Measurements from ENCODE around the gene FMNL3. TPM values are rescaled to one million over a fixed set of nuclear protein-coding genes. Genes with fewer than 3 reads are reported as not detected.
A peak's percentile ranks its signal among the peaks of the same experiment; 100 is the strongest.

The FMNL3 gene
- total RNA-seq, 1 experiment from 2014 or later: 3.5 TPM

DNA sequence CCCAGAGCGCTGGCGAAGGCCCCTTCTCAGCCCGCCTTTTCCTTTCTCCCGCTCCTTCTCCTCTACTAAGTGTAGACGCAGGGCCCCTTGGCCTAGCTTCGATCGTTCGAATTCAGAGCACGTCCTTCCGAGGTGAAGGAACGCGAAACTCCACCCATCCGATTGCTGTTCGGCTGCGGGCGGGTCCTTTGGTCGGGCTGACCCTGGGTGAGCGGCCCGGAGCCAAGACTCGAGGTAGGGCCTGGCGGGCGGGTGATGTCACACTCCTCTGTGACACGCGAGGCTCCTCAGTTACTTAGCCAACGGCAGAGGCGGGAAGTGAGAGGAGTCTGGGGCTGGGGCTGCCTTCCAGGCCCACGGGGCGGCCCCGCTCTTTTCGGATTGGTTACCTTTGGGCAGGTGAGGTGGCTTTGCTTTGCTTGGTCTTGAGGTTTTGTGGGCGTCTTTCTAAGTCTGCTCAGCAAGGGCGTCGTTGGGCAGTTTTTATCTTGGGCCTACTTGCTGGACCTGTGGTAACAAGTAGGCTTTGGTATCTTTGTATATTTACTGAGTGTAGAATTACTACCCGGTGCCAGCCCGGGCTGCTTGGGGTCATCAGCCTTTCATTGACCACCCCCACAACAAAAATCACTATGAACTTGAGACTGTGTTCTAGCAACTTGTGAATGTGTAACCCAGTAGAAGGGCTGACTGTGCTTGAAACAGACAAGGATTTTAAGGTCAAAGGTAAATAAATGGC is 34.8 kb upstream of the FMNL3 start:
- POLR2A ChIA-PET: interaction anchor here (0.7 to 2.0 kb wide), 46 partner anchors 8 to 370 kb away, joined by 3 to 32 read pairs (median 5); partner anchors contain the start of genes BCDIN3D, COX14, NCKAP5L and PRPF40B
- peak; percentile 59 for DNase-seq (ENCODE audit: low read depth, low spot score)
- Histone ChIP-seq H3K4me1 (ENCODE audit: control insufficient read depth in 1 of 2, insufficient read depth in 2 of 2, low read length in 2 of 2) (peaks cover 8 to 21% of the 10 kb centered on the region in 2 experiments; a peak in 3 of 4 replicates), H3K4me3 (replicated peaks in 1 of 2; ENCODE audit: low read depth in 1 of 2, low read length in 2 of 2) (peak overlapping the region; percentile 83 to 89), H3K9me2 (ENCODE audit: insufficient read depth) (no peaks in the 10 kb centered on the region), H3K9me3 (ENCODE audit: control insufficient read depth in 1 of 2, insufficient read depth in 1 of 2, low read depth in 1 of 2, low read length in 2 of 2) (no peaks in the 10 kb centered on the region), H2AFZ (ENCODE audit: low read depth, low read length, poor library complexity, severe bottlenecking) (no peak overlapping the region), H3K4me2 (ENCODE audit: low read length) (peak overlapping the region; percentile 90), H3K9ac (ENCODE audit: low read length) (peak overlapping the region; percentile 87), H3K36me3 (ENCODE audit: control insufficient read depth in 1 of 2, insufficient read depth in 2 of 2, low read length in 2 of 2) (peaks cover 2 to 4% of the 10 kb centered on the region in 2 experiments; a peak in 1 of 4 replicates), H3K27ac (ENCODE audit: low read depth, low read length) (peak overlapping the region; percentile 66), H4K20me1 (ENCODE audit: insufficient read depth) (peaks cover 26% of the 10 kb centered on the region; the same call in 1 of the 2 replicates), H3K27me3 (ENCODE audit: insufficient read depth, low read length) (no peaks in the 10 kb centered on the region), H3K79me2 (ENCODE audit: insufficient read depth, low read length) (peaks cover 57% of the 10 kb centered on the region)
- CTCF ChIA-PET: interaction anchor here (0.5 to 2.0 kb wide), 35 partner anchors 8 to 795 kb away, joined by 3 to 11 read pairs (median 4); partner anchors contain the start of gene PRPF40B
- TF ChIP-seq MAX (IDR thresholded peaks at IDR 0.05) (peak; percentile 50; the same call in 1 of the 2 replicates), POLR2A (IDR thresholded peaks at IDR 0.05; ENCODE audit: borderline replicate concordance, extremely low read depth, insufficient read depth, insufficient read length) (no peak), SP1 (IDR thresholded peaks at IDR 0.05; ENCODE audit: low read depth) (no peak), EZH2 (IDR thresholded peaks at IDR 0.05) (no peak), TCF7L2 (IDR thresholded peaks at IDR 0.05; ENCODE audit: borderline replicate concordance, extremely low read depth, insufficient read depth, insufficient read length) (peak; percentile 76), ZFX (IDR thresholded peaks at IDR 0.05) (peak; percentile 53; the same call in 1 of the 2 replicates), EGR1 (IDR thresholded peaks at IDR 0.05; ENCODE audit: low read depth) (no peak), YY1 (IDR thresholded peaks at IDR 0.05; ENCODE audit: extremely low read depth, insufficient replicate concordance, low read depth, low read length) (no peak), ELF1 (IDR thresholded peaks at IDR 0.05; ENCODE audit: borderline replicate concordance, low read depth) (no peak)
- TF ChIP-seq, protein P1, sequence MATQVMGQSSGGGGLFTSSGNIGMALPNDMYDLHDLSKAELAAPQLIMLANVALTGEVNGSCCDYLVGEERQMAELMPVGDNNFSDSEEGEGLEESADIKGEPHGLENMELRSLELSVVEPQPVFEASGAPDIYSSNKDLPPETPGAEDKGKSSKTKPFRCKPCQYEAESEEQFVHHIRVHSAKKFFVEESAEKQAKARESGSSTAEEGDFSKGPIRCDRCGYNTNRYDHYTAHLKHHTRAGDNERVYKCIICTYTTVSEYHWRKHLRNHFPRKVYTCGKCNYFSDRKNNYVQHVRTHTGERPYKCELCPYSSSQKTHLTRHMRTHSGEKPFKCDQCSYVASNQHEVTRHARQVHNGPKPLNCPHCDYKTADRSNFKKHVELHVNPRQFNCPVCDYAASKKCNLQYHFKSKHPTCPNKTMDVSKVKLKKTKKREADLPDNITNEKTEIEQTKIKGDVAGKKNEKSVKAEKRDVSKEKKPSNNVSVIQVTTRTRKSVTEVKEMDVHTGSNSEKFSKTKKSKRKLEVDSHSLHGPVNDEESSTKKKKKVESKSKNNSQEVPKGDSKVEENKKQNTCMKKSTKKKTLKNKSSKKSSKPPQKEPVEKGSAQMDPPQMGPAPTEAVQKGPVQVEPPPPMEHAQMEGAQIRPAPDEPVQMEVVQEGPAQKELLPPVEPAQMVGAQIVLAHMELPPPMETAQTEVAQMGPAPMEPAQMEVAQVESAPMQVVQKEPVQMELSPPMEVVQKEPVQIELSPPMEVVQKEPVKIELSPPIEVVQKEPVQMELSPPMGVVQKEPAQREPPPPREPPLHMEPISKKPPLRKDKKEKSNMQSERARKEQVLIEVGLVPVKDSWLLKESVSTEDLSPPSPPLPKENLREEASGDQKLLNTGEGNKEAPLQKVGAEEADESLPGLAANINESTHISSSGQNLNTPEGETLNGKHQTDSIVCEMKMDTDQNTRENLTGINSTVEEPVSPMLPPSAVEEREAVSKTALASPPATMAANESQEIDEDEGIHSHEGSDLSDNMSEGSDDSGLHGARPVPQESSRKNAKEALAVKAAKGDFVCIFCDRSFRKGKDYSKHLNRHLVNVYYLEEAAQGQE (IDR thresholded peaks at IDR 0.05; ENCODE audit: low read depth): no peak
- BruUV-seq (replicated peaks): TSS peak; percentile 42
- ATAC-seq: peak; percentile 70
- RAD21 ChIA-PET (ENCODE audit: low non-redundant PET in 1 of 2, low total read pairs in 2 of 2, uncharacterized antibody in 2 of 2, unreplicated experiment in 2 of 2): interaction anchor here (0.6 to 0.7 kb wide), 3 partner anchors 19 to 297 kb away, joined by 3 read pairs; partner anchors contain the start of gene PRPF40B (in 1 of the 2)
- intact Hi-C loops (cut with micrococcal nuclease): loop anchor here (1.0 kb wide), 1 partner anchor 35 kb away; the partner anchor contains the start of gene FMNL3
